ENCODE results near the gene TIGD1.
"Not testable (repeated sequence)": the region's sequence is repeated elsewhere in the genome, so short reads cannot be mapped to it uniquely, and the experiment has no call there.

Gene TIGD1

GRCh38 chr2:232538671-232539070, 11.7 kb downstream of the TIGD1 start:
- no peak for DNase-seq

- DNase-seq: no peak
These were observed 12.9 kb downstream of the TIGD1 start for GRCh38 chr2:232537499-232537898.

GRCh38 chr2:232537079-232537478, 13.3 kb downstream of the TIGD1 start:
- no peak for DNase-seq

GRCh38 chr2:232535761-232536530, 14.4 kb downstream of the TIGD1 start:
- no peak for DNase-seq

- no peak for DNase-seq
These were observed 15.3 kb downstream of the TIGD1 start for GRCh38 chr2:232534940-232535651.

- DNase-seq: no peak
These were observed 16.2 kb downstream of the TIGD1 start for GRCh38 chr2:232533944-232534710.

GRCh38 chr2:232532821-232533220, 17.5 kb downstream of the TIGD1 start:
- not testable (repeated sequence) for DNase-seq

GRCh38 chr2:232532419-232532818, 17.9 kb downstream of the TIGD1 start:
- no peak for DNase-seq

GRCh38 chr2:232530626-232531260, 19.6 kb downstream of the TIGD1 start:
- DNase-seq: no peak

GRCh38 chr2:232529806-232530547, 20.4 kb downstream of the TIGD1 start:
- no peak for DNase-seq

- DNase-seq: no peak
These were observed 21.5 kb downstream of the TIGD1 start for GRCh38 chr2:232528746-232529460.

- DNase-seq: no peak
These were observed 22.4 kb downstream of the TIGD1 start for GRCh38 chr2:232527905-232528470.

- no peak for DNase-seq
These were observed 23.9 kb downstream of the TIGD1 start for GRCh38 chr2:232526372-232526941.

- DNase-seq: no peak
These were observed 24.5 kb downstream of the TIGD1 start, which contains the start of gene CHRND for GRCh38 chr2:232525791-232526371. Gene CHRND (plus strand): TSS chr2:232526160. CDS start chr2:232526216, 56 bp downstream.

GRCh38 chr2:232525199-232525598, 25.2 kb downstream of the TIGD1 start:
- no peak for DNase-seq

- DNase-seq: no peak
These were observed 25.6 kb downstream of the TIGD1 start for GRCh38 chr2:232524771-232525170.

- peak; percentile 22 for DNase-seq
These were observed 26.4 kb downstream of the TIGD1 start for GRCh38 chr2:232523682-232524597.

GRCh38 chr2:232523402-232523681, 27.0 kb downstream of the TIGD1 start:
- DNase-seq: no peak

- DNase-seq: no peak
These were observed 27.5 kb downstream of the TIGD1 start for GRCh38 chr2:232522623-232523401.
